Mesendoderm (in vitro differentiated cells): ENCODE data around the gene PADI3.
A peak's percentile ranks its signal among the peaks of the same experiment; 100 is the strongest.

Source experiments
- DNase-seq: peaks from one replicate; pipeline ENCODE4 v3.0.0; 2013
- H2AK5ac ChIP-seq: 2 replicates; pipeline ENCODE4 v1.6.1; 2013; ENCODE audit warnings: low read length, inconsistent platforms
- H2BK120ac ChIP-seq: 2 replicates; pipeline ENCODE4 v1.6.1; 2013; ENCODE audit warnings: low read depth, mild to moderate bottlenecking, low read length, moderate library complexity, mixed read lengths
- H2BK15ac ChIP-seq: replicated peaks from 2 replicates; pipeline ENCODE4 v1.6.1; 2013; ENCODE audit warnings: low read depth, mild to moderate bottlenecking, moderate library complexity
- H2BK5ac ChIP-seq: 2 replicates; pipeline ENCODE4 v1.6.1; 2013; ENCODE audit warnings: low read length, inconsistent platforms
- H3K18ac ChIP-seq: 2 replicates; pipeline ENCODE4 v1.6.1; 2013; ENCODE audit warnings: mild to moderate bottlenecking, low read length, mixed read lengths
- H3K23ac ChIP-seq: one replicate; pipeline ENCODE4 v1.6.1; 2013; ENCODE audit warnings: low read length
- H3K27ac ChIP-seq: 2 replicates; pipeline ENCODE4 v1.5.1; 2013; ENCODE audit warnings: low read depth, mild to moderate bottlenecking, inconsistent platforms, low read length, moderate library complexity
- H3K27me3 ChIP-seq: 2 replicates; pipeline ENCODE4 v1.6.1; 2013; ENCODE audit warnings: low read length, control low read depth, mild to moderate bottlenecking, inconsistent platforms; ENCODE audit not compliant: insufficient read depth, poor library complexity
- H3K36me3 ChIP-seq: 2 replicates; pipeline ENCODE4 v1.6.1; 2013; ENCODE audit warnings: low read length, inconsistent platforms; ENCODE audit not compliant: control insufficient read depth, insufficient read depth
- H3K4ac ChIP-seq: one replicate; pipeline ENCODE4 v1.6.1; 2013; ENCODE audit warnings: low read depth, mild to moderate bottlenecking, low read length, moderate library complexity
- H3K4me1 ChIP-seq: 2 replicates; pipeline ENCODE4 v1.6.1; 2013; ENCODE audit warnings: low read depth, low read length, inconsistent platforms; ENCODE audit not compliant: control insufficient read depth
- H3K4me2 ChIP-seq: 2 replicates; pipeline ENCODE4 v1.6.1; 2013; ENCODE audit warnings: low read length
- H3K4me3 ChIP-seq: 2 replicates; pipeline ENCODE4 v1.5.1; 2013; ENCODE audit warnings: mild to moderate bottlenecking, low read length
- H3K56ac ChIP-seq: one replicate; pipeline ENCODE4 v1.6.1; 2013; ENCODE audit warnings: low read length
- H3K79me1 ChIP-seq: 2 replicates; pipeline ENCODE4 v1.6.1; 2013; ENCODE audit warnings: low read length, inconsistent platforms
- H3K79me2 ChIP-seq: 2 replicates; pipeline ENCODE4 v1.6.1; 2013; ENCODE audit warnings: mild to moderate bottlenecking, low read length; ENCODE audit not compliant: control insufficient read depth, insufficient read depth
- H3K9ac ChIP-seq: 2 replicates; pipeline ENCODE4 v1.6.1; 2013; ENCODE audit warnings: low read length, inconsistent platforms
- H4K5ac ChIP-seq: one replicate; pipeline ENCODE4 v1.6.1; 2013; ENCODE audit warnings: low read length
- H4K8ac ChIP-seq: one replicate; pipeline ENCODE4 v1.6.1; 2013; ENCODE audit warnings: low read depth, mild to moderate bottlenecking, control low read depth, low read length, moderate library complexity
- WGBS: extraction: QIAGEN DNeasy Blood & Tissue Kit; methylation state at CpG from one replicate; pipeline ENCODE4 v1.1.7; 2013; ENCODE audit warnings: low lambda C conversion rate, missing lambda C conversion rate; ENCODE audit not compliant: insufficient coverage; ENCODE audit errors: extremely low coverage; 5-methylcytosine and 5-hydroxymethylcytosine counted together

Gene PADI3

DNA sequence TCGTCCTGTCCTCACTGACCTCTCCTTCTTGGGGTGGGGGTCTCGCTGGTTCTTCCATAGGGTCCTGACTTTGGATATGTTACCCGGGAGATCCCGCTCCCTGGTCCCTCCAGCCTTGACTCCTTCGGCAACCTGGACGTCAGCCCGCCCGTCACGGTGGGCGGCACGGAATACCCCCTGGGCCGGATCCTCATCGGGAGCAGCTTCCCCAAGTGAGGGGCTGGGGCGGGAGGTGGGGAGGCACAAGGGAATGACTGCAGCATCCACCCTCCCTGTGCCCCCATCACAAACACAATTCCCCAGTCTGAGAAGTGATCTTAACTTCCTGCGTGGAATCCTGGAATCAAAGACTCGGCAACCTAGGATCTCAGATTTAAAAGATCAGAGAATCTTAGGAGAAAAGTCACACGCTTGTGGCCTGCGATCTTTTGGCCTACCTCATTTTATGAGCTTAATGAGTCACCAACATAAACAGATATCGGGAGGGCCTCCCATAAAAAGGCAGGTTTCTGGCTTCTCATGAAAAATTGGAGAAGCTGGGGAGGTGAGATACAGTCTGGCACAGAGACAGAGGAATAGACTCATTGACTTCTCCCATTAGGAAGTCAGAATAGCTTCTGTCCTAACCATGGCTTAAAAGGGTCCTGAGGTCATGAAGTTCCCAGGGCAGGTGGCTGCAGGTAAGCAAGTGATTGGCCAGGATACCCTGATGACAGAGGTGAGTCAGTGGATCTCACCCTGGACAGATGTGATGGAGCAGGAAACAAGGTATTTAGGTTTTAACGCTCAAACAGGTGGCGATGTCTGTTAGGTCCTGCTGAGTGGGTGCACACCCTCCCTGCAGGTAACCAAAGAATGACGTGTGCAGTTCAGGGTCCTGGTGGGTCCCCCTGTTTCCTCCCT, 15.9 kb upstream of the PADI3 start:
- Histone ChIP-seq H2BK15ac (no peak overlapping the region), H3K18ac (no peak overlapping the region), H3K4me3 (no peak overlapping the region), H2AK5ac (no peak overlapping the region), H3K4me2 (no peak overlapping the region), H3K79me1 (no peaks in the 10 kb centered on the region), H3K4me1 (no peaks in the 10 kb centered on the region), H3K27ac (no peak overlapping the region), H2BK120ac (no peak overlapping the region), H3K27me3 (no peaks in the 10 kb centered on the region), H2BK5ac (no peak overlapping the region), H3K36me3 (no peaks in the 10 kb centered on the region), H3K9ac (no peak overlapping the region), H3K4ac (no peak overlapping the region), H3K79me2 (no peaks in the 10 kb centered on the region), H3K23ac (no peak overlapping the region), H3K56ac (no peak overlapping the region), H4K5ac (no peak overlapping the region), H4K8ac (no peak overlapping the region)
- no peak for DNase-seq
- WGBS = no CpG with 5 or more reads among the region's 22 CpGs

DNA sequence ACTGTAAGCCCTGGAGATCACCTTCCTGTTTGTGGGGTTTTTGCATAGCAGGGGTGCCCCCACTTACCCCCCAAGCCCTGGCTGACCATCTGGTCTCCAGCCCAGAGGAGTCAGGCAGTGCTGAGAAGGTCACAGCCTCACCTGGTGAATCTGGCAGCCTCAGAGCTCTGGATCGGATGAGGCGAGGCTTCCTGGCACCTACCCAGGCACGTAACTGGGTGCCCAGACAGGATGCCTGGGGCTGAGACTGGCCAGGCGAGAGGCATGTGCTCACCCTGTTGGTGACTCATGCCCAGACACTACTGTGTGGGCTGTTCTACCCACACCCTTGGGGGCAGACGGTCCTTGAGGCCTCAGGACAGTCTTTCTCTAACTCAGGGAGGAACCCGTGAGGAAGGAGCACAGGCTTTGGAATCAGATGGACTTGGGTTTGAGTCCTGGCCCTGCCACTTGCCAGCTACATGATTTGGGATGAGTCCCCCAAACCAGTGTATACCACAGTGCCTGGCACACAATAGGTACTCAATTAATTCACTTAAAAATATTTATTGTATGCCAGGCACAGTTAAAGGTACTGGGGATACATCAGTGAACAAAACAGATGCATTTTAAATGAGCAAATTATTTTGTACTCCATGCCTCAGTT, 15.1 kb upstream of the PADI3 start:
- Histone ChIP-seq H3K4me1 (no peaks in the 10 kb centered on the region), H3K4me3 (no peak overlapping the region), H3K27ac (no peak overlapping the region), H4K5ac (no peak overlapping the region), H3K18ac (no peak overlapping the region), H2BK120ac (no peak overlapping the region), H3K79me2 (no peaks in the 10 kb centered on the region), H2AK5ac (no peak overlapping the region), H3K4ac (no peak overlapping the region), H3K36me3 (no peaks in the 10 kb centered on the region), H3K23ac (no peak overlapping the region), H4K8ac (no peak overlapping the region), H2BK5ac (no peak overlapping the region), H3K56ac (no peak overlapping the region), H3K9ac (no peak overlapping the region), H2BK15ac (no peak overlapping the region), H3K27me3 (no peaks in the 10 kb centered on the region), H3K4me2 (no peak overlapping the region), H3K79me1 (no peaks in the 10 kb centered on the region)
- no CpG with 5 or more reads among the region's 6 CpGs for WGBS
- DNase-seq = peak; percentile 28

DNA sequence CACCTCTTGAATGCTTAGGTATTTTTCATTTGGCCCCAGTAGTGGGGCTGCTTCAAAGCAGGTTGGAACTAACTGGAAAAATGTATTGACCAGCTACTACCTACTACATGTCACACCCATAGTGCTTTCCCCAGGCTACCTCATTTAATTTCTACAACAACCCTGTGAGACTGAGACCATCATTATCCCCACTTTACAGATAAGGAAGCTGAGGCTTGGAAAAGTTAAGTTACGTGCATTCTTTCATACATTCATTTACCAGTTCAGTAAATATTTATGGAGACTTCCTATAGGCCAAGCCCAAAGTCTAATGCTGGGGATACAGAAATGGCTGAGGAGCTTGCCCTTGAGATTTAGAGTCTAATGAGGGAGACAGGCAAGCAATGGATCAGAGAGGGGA, 14.5 kb upstream of the PADI3 start:
- no peak overlapping the region for H3K4me2 ChIP-seq
- H3K18ac ChIP-seq = no peak overlapping the region
- H3K36me3 ChIP-seq = no peaks in the 10 kb centered on the region
- no peak overlapping the region for H2BK15ac ChIP-seq
- H3K79me1 ChIP-seq = no peaks in the 10 kb centered on the region
- DNase-seq = no peak
- no peak overlapping the region for H2AK5ac ChIP-seq
- H2BK5ac ChIP-seq = no peak overlapping the region
- no peak overlapping the region for H3K56ac ChIP-seq
- H3K27me3 ChIP-seq = no peaks in the 10 kb centered on the region
- no peak overlapping the region for H2BK120ac ChIP-seq
- H4K8ac ChIP-seq = no peak overlapping the region
- WGBS = no CpG with 5 or more reads among the region's 1 CpG
- H3K23ac ChIP-seq = no peak overlapping the region
- H3K4me1 ChIP-seq = no peaks in the 10 kb centered on the region
- H3K27ac ChIP-seq = no peak overlapping the region
- no peaks in the 10 kb centered on the region for H3K79me2 ChIP-seq
- no peak overlapping the region for H4K5ac ChIP-seq
- H3K4ac ChIP-seq = no peak overlapping the region
- H3K4me3 ChIP-seq = no peak overlapping the region
- H3K9ac ChIP-seq = no peak overlapping the region

DNA sequence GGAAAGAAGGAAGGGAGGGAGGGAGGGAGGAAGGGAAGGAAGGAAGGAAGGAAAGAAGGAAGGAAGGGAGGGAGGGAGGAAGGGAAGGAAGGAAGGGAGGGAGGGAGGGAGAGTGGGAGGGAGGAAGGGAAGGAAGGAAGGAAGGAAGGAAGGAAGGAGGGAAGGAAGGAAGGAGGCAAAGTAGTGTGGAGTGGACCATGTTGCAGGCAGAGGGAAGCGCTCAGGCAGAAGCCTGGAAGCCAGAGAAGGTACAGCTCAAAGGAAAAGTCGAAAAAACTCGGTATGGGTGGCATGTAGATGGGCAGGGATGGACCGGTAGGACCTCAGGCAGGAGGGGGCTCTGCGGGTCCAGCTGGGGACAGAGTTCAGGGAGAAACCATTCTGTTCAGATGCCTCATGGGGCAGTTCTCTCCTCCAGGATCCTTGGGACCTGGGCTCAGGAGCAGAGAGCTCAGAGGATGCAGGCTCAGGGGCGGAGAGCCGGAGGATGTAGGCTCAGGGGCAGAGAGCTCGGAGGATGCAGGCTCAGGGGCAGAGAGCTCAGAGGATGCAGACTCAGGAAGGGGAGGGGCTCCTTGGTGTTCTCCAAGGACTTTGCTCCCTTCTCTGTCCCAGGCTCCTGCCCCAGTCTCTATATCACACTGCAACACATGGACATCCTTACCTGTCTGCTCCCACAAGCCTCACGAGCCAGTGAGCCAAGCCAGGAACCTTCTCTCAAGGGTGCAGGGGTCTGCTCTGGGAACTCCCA, 13.6 kb upstream of the PADI3 start:
- WGBS = no CpG with 5 or more reads among the region's 9 CpGs
- Histone ChIP-seq H4K5ac (no peak overlapping the region), H3K56ac (no peak overlapping the region), H3K36me3 (no peaks in the 10 kb centered on the region), H2BK15ac (no peak overlapping the region), H3K4me1 (no peaks in the 10 kb centered on the region), H2AK5ac (no peak overlapping the region), H3K4me2 (no peak overlapping the region), H3K9ac (no peak overlapping the region), H3K18ac (no peak overlapping the region), H3K27me3 (no peaks in the 10 kb centered on the region), H3K23ac (peak overlapping the region; percentile 24), H3K79me1 (no peaks in the 10 kb centered on the region), H2BK120ac (no peak overlapping the region), H3K4me3 (no peak overlapping the region), H3K79me2 (no peaks in the 10 kb centered on the region), H3K27ac (no peak overlapping the region), H3K4ac (no peak overlapping the region), H4K8ac (no peak overlapping the region), H2BK5ac (no peak overlapping the region)
- DNase-seq = no peak

DNA sequence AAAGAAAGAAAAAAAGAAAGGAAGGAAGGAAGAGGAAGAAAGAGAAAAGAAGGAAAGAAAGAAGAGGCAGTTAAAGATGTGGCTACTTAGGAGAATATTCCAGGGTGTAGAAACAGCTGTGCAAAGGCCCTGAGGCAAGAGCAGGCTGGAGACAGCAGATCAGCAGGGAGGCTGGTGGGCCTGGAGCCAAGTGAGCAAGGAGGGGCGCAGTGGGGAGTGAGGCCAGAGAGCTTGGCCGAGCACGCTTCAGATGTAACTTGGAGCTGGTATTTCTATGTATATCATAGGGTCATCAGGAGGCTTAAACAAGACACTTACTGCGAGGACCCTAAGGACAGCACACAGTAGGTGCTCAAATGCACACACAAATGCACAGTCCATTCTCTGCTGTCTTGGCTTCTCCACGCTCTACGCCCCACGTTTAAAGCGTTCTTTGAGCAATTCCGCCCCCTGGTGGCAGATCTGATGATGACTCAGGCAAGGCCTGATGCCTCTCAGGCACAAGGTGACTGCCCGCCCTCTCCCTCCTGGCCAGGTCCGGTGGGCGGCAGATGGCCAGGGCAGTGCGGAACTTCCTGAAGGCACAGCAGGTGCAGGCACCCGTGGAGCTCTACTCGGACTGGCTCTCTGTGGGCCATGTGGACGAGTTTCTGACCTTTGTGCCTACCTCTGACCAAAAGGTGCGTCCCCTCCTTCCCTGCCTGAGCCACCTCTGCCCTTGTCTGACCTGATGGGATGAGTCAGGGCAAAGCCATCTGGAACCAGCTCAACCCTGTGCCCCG, 11.9 kb upstream of the PADI3 start:
- WGBS = no CpG with 5 or more reads among the region's 18 CpGs
- Histone ChIP-seq H3K79me2 (no peaks in the 10 kb centered on the region), H3K4me3 (no peak overlapping the region), H3K4me1 (no peaks in the 10 kb centered on the region), H3K9ac (no peak overlapping the region), H2AK5ac (no peak overlapping the region), H2BK15ac (no peak overlapping the region), H3K4ac (no peak overlapping the region), H3K79me1 (no peaks in the 10 kb centered on the region), H3K27ac (no peak overlapping the region), H3K56ac (peak overlapping the region; percentile 60), H4K5ac (no peak overlapping the region), H2BK120ac (no peak overlapping the region), H3K23ac (no peak overlapping the region), H4K8ac (no peak overlapping the region), H2BK5ac (no peak overlapping the region), H3K36me3 (no peaks in the 10 kb centered on the region), H3K27me3 (no peaks in the 10 kb centered on the region), H3K4me2 (no peak overlapping the region), H3K18ac (no peak overlapping the region)
- DNase-seq = peak; percentile 93
